Uterus (tissue), 4 donors: ENCODE results near the gene ADCY7. TPM values are rescaled to one million over a fixed set of nuclear protein-coding genes. Genes with fewer than 3 reads are reported as not detected.

ENCODE experiments used
- DNase-seq, 2 donors: peaks; one replicate each; pipeline ENCODE4 v3.0.0-alpha.2; 2019 to 2020
- H3K27ac ChIP-seq, 2 donors: fragments of 200-600 bp; sonication (generic); 1 replicate in 1 of 2; 2 replicates in 1 of 2; pipeline ENCODE4 v1.5.1; 2016 to 2018
- H3K27me3 ChIP-seq, 2 donors: fragments of 200-600 bp; sonication (generic); one replicate each; pipeline ENCODE4 v1.5.1; 2018 to 2019; ENCODE audit warnings: control low read depth in 1 of 2
- H3K36me3 ChIP-seq, 2 donors: fragments of 200-600 bp; sonication (generic); one replicate each; pipeline ENCODE4 v1.5.1; 2019; ENCODE audit warnings: control low read depth in 1 of 2
- H3K4me1 ChIP-seq, 2 donors: fragments of 200-600 bp; sonication (generic); one replicate each; pipeline ENCODE4 v1.5.1; 2018 to 2019; ENCODE audit warnings: control low read depth in 1 of 2
- H3K4me3 ChIP-seq, 2 donors: fragments of 200-600 bp; sonication (generic); 1 replicate in 1 of 2; 2 replicates in 1 of 2; pipeline ENCODE4 v1.5.1; 2018 to 2019; ENCODE audit warnings: mild to moderate bottlenecking in 1 of 2
- H3K9me3 ChIP-seq, 2 donors: fragments of 200-600 bp; sonication (generic); one replicate each; pipeline ENCODE4 v1.5.1; 2019; ENCODE audit warnings: control low read depth in 1 of 2
- CTCF ChIP-seq, 4 experiments: fragments of 200-600 bp in 2 of 4; fragments of 450-650 bp in 2 of 4; sonication (generic) in 2 of 4; IDR thresholded peaks; one replicate each; pipeline ENCODE4 v1.5.1; 2016 to 2019; ENCODE audit warnings: antibody characterized with exemption in 4 of 4, mild to moderate bottlenecking in 2 of 4, moderate library complexity in 1 of 4
- POLR2A ChIP-seq, 2 donors: fragments of 450-650 bp; IDR thresholded peaks; one replicate each; pipeline ENCODE4 v1.6.1; 2016; ENCODE audit warnings: antibody characterized with exemption in 2 of 2, mild to moderate bottlenecking in 1 of 2, moderate library complexity in 1 of 2
- intact Hi-C: fragments of 100-400 bp; cut with DNase I; formaldehyde crosslinking; loops from one replicate; pipeline ENCODE4 v1.15.1; 2023; ENCODE audit warnings: low total_unique reads
- microRNA-seq: library from miRNA; unstranded; fragments of <30 nt; microRNA quantifications from one replicate; pipeline ENCODE4, GENCODE V29; 2016; ENCODE audit warnings: borderline microRNAs expressed, borderline replicate concordance
- small RNA-seq: library from RNA; depleted of rRNA; stranded (forward); fragments of <200 nt; gene quantifications from one replicate; pipeline ENCODE3, GENCODE V24; 2016
- total RNA-seq, 4 donors: library from RNA; depleted of rRNA in 3 of 4; stranded (reverse); fragments of >200 nt in 3 of 4; gene quantifications; one replicate each; pipeline versions ENCODE4 v1.1.0 to v1.2.4, GENCODE V29; 2014 to 2023
- donor health status: DM: yes; HTN: yes; CAD: no.

ADCY7 gene
- total RNA-seq, 4 donors from 2014 or later = 3.3 to 25.9 (median 6.6) TPM

DNA sequence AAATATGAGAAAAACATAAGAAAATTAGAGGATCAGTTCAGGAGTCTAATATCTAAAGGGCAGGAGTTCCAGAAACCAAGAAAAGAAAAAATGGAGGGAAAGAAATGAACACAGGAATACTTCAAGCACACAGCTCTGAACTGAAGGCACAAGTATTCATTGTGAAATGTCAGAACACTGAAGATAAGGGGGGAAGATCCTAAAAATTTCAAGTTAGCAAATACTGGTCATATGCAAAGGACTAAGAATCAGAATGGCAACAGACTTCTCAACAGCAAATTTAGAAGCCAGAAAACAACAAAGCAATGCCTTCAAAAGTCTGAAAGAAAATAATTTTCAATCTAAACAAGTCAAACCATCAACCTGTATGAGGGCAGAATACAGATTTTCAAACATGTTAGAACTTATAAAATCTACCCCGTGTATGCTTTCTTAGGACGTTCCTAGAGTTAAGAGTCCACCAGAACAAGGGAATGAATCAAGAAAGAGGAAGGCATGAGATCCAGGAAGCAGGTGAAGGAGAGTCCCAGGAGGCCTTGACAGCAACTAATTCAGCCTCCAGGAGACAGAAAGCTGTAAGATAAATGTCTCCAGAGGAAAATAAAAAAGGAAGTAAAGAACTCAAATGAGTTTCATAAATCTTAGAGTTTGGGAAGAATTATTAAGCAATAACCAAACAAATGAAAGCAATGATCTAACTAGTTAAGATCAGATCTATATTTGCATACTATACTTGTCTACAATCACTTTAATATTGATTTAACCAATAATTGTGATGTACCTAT, 99.6 kb downstream of the ADCY7 start:
- DNase-seq = no peak
- TF ChIP-seq CTCF (IDR thresholded peaks at IDR 0.05) (no peak), POLR2A (IDR thresholded peaks at IDR 0.05) (no peak)
- H3K4me3 ChIP-seq = no peak overlapping the region
- H3K27ac ChIP-seq = no peak overlapping the region
- H3K4me1 ChIP-seq = peaks cover 0 to 5% of the 10 kb centered on the region in 2 donors
- no peaks in the 10 kb centered on the region for H3K27me3 ChIP-seq
- no peaks in the 10 kb centered on the region for H3K36me3 ChIP-seq
- intact Hi-C loops = no loop called here
- no peaks in the 10 kb centered on the region for H3K9me3 ChIP-seq

Small RNA genes within 50 kb of the gene (microRNA-seq; reads per million reads assigned to microRNA genes)
- not detected for gene MIR6771

Small RNA genes within 50 kb of the gene (small RNA-seq; reads per million reads assigned to genes)
- gene MIR6771 = not detected

Other genes starting within 250 kb of the ADCY7 start
- gene CNEP1R1, start 241.3 kb upstream of the ADCY7 start, total RNA-seq = 10 to 100 TPM; 14.1 to 51.7 (median 29.5) TPM
- gene HEATR3, start 200.6 kb upstream of the ADCY7 start, total RNA-seq = 10 to 100 TPM in 3 of 4 donors, 1 to 10 TPM in 1; 8.2 to 53.0 (median 15.5) TPM
- 10 to 100 TPM in 2 of 4 donors, 1 to 10 TPM in 2; 5.9 to 24.7 (median 12.7) TPM for gene TENT4B, start 113.2 kb upstream of the ADCY7 start, total RNA-seq
- 10 to 100 TPM; 26.9 to 74.8 (median 40.3) TPM for gene BRD7, start 102.4 kb downstream of the ADCY7 start, total RNA-seq